GM12878 (cell line): Measurements from ENCODE around the gene NUP205. TPM values are rescaled to one million over a fixed set of nuclear protein-coding genes. Genes with fewer than 3 reads are reported as not detected.
"Not testable (repeated sequence)": the region's sequence is repeated elsewhere in the genome, so short reads cannot be mapped to it uniquely, and the experiment has no call there.

Experiments
- ATAC-seq: fragments of 200-7000 bp; cut with Tn5 transposase; 3 replicates; pipeline ENCODE4 v1.9.1; 2020; ENCODE audit warnings: mild to moderate bottlenecking, moderate library complexity
- BruUV-seq: library from RNA; stranded (reverse); fragments of 400-500 nt; replicated peaks from 2 replicates; lab custom pipeline; 2021; lab: Mats Ljungman, UMichigan
- CTCF ChIA-PET: fragments of 300-600 bp; sonication (Branson Sonifier 250); formaldehyde crosslinking; extraction: SDS; loops from one replicate; lab custom pipeline; 2021; ENCODE audit warnings: inconsistent platforms; lab: Yijun Ruan, JAX
- POLR2A ChIA-PET: fragments of 350-600 bp; formaldehyde crosslinking; extraction: SDS; loops from one replicate; lab custom pipeline; 2021; ENCODE audit warnings: inconsistent platforms; lab: Charles Lee
- RAD21 ChIA-PET: fragments of 300-600 bp; sonication (Branson Sonifier 250); formaldehyde crosslinking; loops from one replicate; lab custom pipeline; 2023; ENCODE audit warnings: antibody characterized with exemption; ENCODE audit not compliant: unreplicated experiment; lab: Charles Lee
- SMC1A ChIA-PET: fragments of 300-600 bp; sonication (Branson Sonifier 250); formaldehyde crosslinking; loops from one replicate; lab custom pipeline; 2023; ENCODE audit not compliant: unreplicated experiment, uncharacterized antibody; lab: Charles Lee
- DNase-seq: peaks from one replicate; pipeline ENCODE4 v3.0.0-alpha.2; 2011; ENCODE audit warnings: low read depth, low spot score
- FAIRE-seq: peaks from 3 replicates; lab custom pipeline; 2011; peaks lifted over from hg19 to GRCh38; lab: Jason Lieb, UNC
- H2AFZ ChIP-seq: 2 replicates; pipeline ENCODE4 v1.6.0; 2011; ENCODE audit warnings: low read depth, low read length, control low read depth; ENCODE audit not compliant: control insufficient read depth
- H3K27ac ChIP-seq: 2 replicates; pipeline ENCODE4 v1.5.1; 2011; ENCODE audit warnings: control low read depth; ENCODE audit not compliant: control insufficient read depth, insufficient read depth
- H3K27me3 ChIP-seq, 2 experiments: replicated peaks in 1 of 2; 2 replicates each; pipeline versions ENCODE4 v1.6.0 to v1.6.1; 2011; ENCODE audit warnings: low read length in 1 of 2; ENCODE audit not compliant: control insufficient read depth in 2 of 2, insufficient read depth in 2 of 2
- H3K36me3 ChIP-seq, 2 experiments: 2 replicates each; pipeline ENCODE4 v1.5.1; 2011; ENCODE audit warnings: low read length in 1 of 2; ENCODE audit not compliant: control insufficient read depth in 2 of 2, insufficient read depth in 2 of 2
- H3K4me1 ChIP-seq: 2 replicates; pipeline ENCODE4 v1.6.1; 2011; ENCODE audit warnings: mild to moderate bottlenecking, low read length, moderate library complexity, mixed read lengths; ENCODE audit not compliant: control insufficient read depth, insufficient read depth
- H3K4me2 ChIP-seq: 2 replicates; pipeline ENCODE4 v1.6.0; 2011; ENCODE audit warnings: control low read depth; ENCODE audit not compliant: control insufficient read depth, insufficient read depth
- H3K4me3 ChIP-seq: fragments of 200-600 bp; sonication (generic); 2 replicates; pipeline ENCODE4 v1.5.1; 2016
- H3K79me2 ChIP-seq: 2 replicates; pipeline ENCODE4 v1.6.0; 2011; ENCODE audit warnings: low read length; ENCODE audit not compliant: control insufficient read depth, insufficient read depth
- H3K9ac ChIP-seq: 2 replicates; pipeline ENCODE4 v1.8.0; 2011; ENCODE audit warnings: low read length, control low read depth, mixed read lengths; ENCODE audit not compliant: control insufficient read depth, insufficient read depth
- H3K9me3 ChIP-seq: replicated peaks from 3 replicates; pipeline ENCODE4 v1.5.1; 2011; ENCODE audit warnings: mild to moderate bottlenecking, low read length; ENCODE audit not compliant: control insufficient read depth, insufficient read depth
- H4K20me1 ChIP-seq: 2 replicates; pipeline ENCODE4 v1.6.0; 2011; ENCODE audit not compliant: control insufficient read depth, insufficient read depth
- EGR1 ChIP-seq, 2 experiments: IDR thresholded peaks; 1 replicate in 1 of 2; 2 replicates in 1 of 2; pipeline ENCODE4 v1.6.1; 2011 to 2012; ENCODE audit warnings: low read depth in 2 of 2, low read length in 2 of 2, borderline replicate concordance in 1 of 2, mild to moderate bottlenecking in 1 of 2, moderate library complexity in 1 of 2
- MYC ChIP-seq: IDR thresholded peaks from 2 replicates; pipeline ENCODE4 v1.6.1; 2011; ENCODE audit warnings: mild to moderate bottlenecking, low read length, moderate library complexity, inconsistent platforms; ENCODE audit not compliant: insufficient read depth, insufficient replicate concordance, insufficient read length, severe bottlenecking
- NBN ChIP-seq: fragments of 450-650 bp; IDR thresholded peaks from 2 replicates; pipeline ENCODE4 v1.6.1; 2016
- WGBS: methylation state at CpG from one replicate; pipeline ENCODE4 v1.1.6; 2016; ENCODE audit warnings: low lambda C conversion rate; ENCODE audit not compliant: insufficient replicate concordance, insufficient coverage; ENCODE audit errors: missing lambda C conversion rate; 5-methylcytosine and 5-hydroxymethylcytosine counted together
- in situ Hi-C: fragments of 300-500 bp; cut with MboI; formaldehyde crosslinking; loops from 9 replicates; pipeline ENCODE4 v1.14.3; 2018; ENCODE audit warnings: mixed read lengths
- intact Hi-C: fragments of 100-400 bp; cut with micrococcal nuclease; formaldehyde crosslinking; loops from one replicate; pipeline ENCODE4 v1.14.2; 2022; ENCODE audit not compliant: unreplicated experiment
- polyA plus RNA-seq, 11 experiments: library from polyadenylated mRNA; depleted of rRNA in 4 of 11; unstranded in 6 of 11; stranded (reverse) in 5 of 11; fragments of >200 nt; fragmentation: Nextera tagmentation in 4 of 11; fragmentation: Illumina TruSeq in 1 of 11; extraction: Ambion mirVana in 4 of 11; extraction: Trizol in 1 of 11; gene quantifications; 1 replicate in 1 of 11; 2 replicates in 10 of 11; pipeline versions ENCODE4 v1.2.1 to v1.2.3, GENCODE V29; 2011 to 2016; ENCODE audit warnings: inconsistent platforms in 2 of 11, missing spikeins in 2 of 11, low read depth in 1 of 11
- total RNA-seq, 4 experiments: library from RNA; depleted of rRNA in 3 of 4; stranded (reverse); fragments of >200 nt in 3 of 4; fragmentation: Illumina TruSeq in 1 of 4; extraction: Trizol in 1 of 4; gene quantifications; 2 replicates each; pipeline versions ENCODE4 v1.2.1 to v1.2.3, GENCODE V29; 2013 to 2021

NUP205 gene
- total and polyA plus RNA-seq, 10 of the 15 experiments (the other 5 are each of a cell fraction or from before 2014, with no cell fraction given): 41.4 to 110 (median 85.9) TPM

- no peak for TF ChIP-seq EGR1 (IDR thresholded peaks at IDR 0.05; ENCODE audit: borderline replicate concordance in 1 of 2, low read depth in 2 of 2, low read length in 2 of 2)
Measured at GRCh38 chr7:135692055-135692454, 134.3 kb downstream of the NUP205 start (continued).

- SMC1A ChIA-PET: interaction anchor here (1.6 kb wide), 1 partner anchor 9 kb away, joined by 5 read pairs; no protein-coding TSS in a partner anchor
- WGBS: 84% methylated on average over 7 of the region's 7 CpGs
Measured at GRCh38 chr7:135692606-135693005, 134.9 kb downstream of the NUP205 start.

GRCh38 chr7:135693558-135693957 lies 135.8 kb downstream of the NUP205 start:
- FAIRE-seq (no peak), DNase-seq (no peak), ATAC-seq (no peak)
- H3K79me2 ChIP-seq: no peaks in the 10 kb centered on the region
- ChIA-PET RAD21 (no interaction called here), CTCF (interaction anchor here (0.5 kb wide), 1 partner anchor 1907 kb away, joined by 3 read pairs; no protein-coding TSS in a partner anchor), SMC1A (no interaction called here), POLR2A (no interaction called here)
- no peaks in the 10 kb centered on the region for H4K20me1 ChIP-seq
- TF ChIP-seq NBN (no peak), MYC (no peak)
- H2AFZ ChIP-seq: no peak overlapping the region
- intact Hi-C loops: no loop called here
- BruUV-seq: no TSS peak
- no peak overlapping the region for H3K4me2 ChIP-seq
- H3K27ac ChIP-seq: no peak overlapping the region
- H3K4me3 ChIP-seq: no peak overlapping the region
- WGBS: 100% methylated on average over 4 of the region's 4 CpGs
- no peak overlapping the region for H3K9ac ChIP-seq
- no peaks in the 10 kb centered on the region for H3K36me3 ChIP-seq
- no peaks in the 10 kb centered on the region for H3K27me3 ChIP-seq
- in situ Hi-C loops: no loop called here
- H3K4me1 ChIP-seq: no peaks in the 10 kb centered on the region
- H3K9me3 ChIP-seq: no peaks in the 10 kb centered on the region

More at GRCh38 chr7:135692606-135693005, 134.9 kb downstream of the NUP205 start:
- H3K4me2 ChIP-seq, H3K27me3 ChIP-seq, H3K36me3 ChIP-seq, H3K27ac ChIP-seq, BruUV-seq, H3K9me3 ChIP-seq, H4K20me1 ChIP-seq, intact Hi-C loops, DNase-seq, H3K4me1 ChIP-seq, ATAC-seq, H3K9ac ChIP-seq, H3K4me3 ChIP-seq, H2AFZ ChIP-seq, POLR2A ChIA-PET, RAD21 ChIA-PET, CTCF ChIA-PET, FAIRE-seq, in situ Hi-C loops, H3K79me2 ChIP-seq: not testable (repeated sequence)
